GM20000 (cell line): Measurements from ENCODE around the gene GOLGA8B.
"Not testable (repeated sequence)": the region's sequence is repeated elsewhere in the genome, so short reads cannot be mapped to it uniquely, and the experiment has no call there.

Experiments
- DNase-seq: peaks from one replicate; pipeline ENCODE4 v3.0.0; 2012; ENCODE audit warnings: low spot score
- TF ChIP-seq, protein P1 (sequence below): IDR thresholded peaks from 2 replicates; pipeline ENCODE4 v1.5.1; 2012; ENCODE audit warnings: mild to moderate bottlenecking, control low read depth; ENCODE audit errors: extremely low read depth, missing control alignments

The GOLGA8B gene

DNA sequence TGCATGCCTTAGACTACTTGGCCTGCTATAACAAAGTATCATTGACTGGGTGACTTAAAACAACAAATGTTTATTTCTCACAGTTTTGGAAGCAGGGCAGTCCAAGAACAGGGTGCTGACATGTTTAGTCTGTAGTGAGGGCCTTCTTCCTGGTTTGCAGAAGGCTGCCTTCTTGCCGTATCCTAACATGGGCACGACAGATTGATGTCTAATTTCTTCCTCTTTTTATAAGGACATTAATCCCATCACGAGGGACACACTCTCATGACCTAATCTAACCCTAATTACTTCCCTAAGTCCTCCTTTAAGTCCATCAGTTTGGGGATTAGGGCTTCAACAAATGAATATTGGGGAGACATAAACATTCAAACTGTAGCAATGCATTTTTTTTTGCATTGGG is 10.9 kb upstream of the GOLGA8B start:
- TF ChIP-seq, protein P1, sequence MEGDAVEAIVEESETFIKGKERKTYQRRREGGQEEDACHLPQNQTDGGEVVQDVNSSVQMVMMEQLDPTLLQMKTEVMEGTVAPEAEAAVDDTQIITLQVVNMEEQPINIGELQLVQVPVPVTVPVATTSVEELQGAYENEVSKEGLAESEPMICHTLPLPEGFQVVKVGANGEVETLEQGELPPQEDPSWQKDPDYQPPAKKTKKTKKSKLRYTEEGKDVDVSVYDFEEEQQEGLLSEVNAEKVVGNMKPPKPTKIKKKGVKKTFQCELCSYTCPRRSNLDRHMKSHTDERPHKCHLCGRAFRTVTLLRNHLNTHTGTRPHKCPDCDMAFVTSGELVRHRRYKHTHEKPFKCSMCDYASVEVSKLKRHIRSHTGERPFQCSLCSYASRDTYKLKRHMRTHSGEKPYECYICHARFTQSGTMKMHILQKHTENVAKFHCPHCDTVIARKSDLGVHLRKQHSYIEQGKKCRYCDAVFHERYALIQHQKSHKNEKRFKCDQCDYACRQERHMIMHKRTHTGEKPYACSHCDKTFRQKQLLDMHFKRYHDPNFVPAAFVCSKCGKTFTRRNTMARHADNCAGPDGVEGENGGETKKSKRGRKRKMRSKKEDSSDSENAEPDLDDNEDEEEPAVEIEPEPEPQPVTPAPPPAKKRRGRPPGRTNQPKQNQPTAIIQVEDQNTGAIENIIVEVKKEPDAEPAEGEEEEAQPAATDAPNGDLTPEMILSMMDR, result no peak
- DNase-seq, result no peak

DNA sequence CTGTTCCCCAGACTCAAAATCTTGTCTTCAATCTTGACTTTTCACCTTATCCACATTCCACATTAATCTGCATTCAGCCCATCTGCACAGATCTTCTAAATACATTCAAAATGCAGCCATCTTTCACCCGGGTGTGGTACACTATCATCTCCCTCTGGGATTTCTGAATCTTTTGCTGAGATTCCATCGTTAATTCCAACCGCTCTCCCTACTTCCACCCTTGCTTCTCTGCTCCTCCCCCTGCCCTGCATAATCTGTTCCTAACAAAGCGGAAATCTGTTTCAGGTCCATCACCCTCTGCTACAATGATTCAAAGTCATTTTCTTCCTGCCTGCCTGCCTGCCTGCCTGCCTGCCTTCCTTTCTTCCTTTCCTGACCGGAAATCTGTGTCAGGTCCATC is 7.9 kb upstream of the GOLGA8B start:
- DNase-seq, result no peak
- TF ChIP-seq, protein P1, result no peak

DNA sequence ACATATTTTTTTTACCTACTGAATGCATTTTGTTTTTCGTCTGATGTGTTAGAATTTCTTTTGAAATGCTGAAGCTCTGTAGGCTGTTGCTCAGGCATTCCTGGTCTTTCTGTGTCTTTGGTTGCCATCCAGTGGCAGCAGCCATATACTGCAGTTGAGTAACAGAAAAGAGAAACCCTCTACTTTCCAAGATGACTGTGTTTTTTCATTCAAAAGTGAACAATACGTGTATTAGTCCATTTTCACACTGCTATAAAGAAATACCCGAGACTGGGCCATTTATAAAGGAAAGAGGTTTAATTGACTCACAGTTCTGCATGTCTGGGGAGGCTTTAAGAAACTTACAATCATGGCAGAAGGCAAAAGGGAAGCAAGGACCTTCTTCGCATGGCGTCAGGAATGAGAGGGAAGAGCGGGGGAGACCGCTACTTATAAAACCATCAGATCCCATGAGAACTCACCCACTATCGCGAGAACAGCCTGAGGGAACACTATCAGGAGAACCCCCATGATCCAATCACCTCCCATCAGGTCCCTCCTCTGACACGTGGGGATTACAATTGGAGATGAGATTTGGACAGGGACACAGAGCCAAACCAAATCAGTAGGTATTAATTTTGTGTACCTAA is 4.7 kb upstream of the GOLGA8B start:
- DNase-seq, result peak; percentile 62
- TF ChIP-seq, protein P1, result peak; percentile 78

DNA sequence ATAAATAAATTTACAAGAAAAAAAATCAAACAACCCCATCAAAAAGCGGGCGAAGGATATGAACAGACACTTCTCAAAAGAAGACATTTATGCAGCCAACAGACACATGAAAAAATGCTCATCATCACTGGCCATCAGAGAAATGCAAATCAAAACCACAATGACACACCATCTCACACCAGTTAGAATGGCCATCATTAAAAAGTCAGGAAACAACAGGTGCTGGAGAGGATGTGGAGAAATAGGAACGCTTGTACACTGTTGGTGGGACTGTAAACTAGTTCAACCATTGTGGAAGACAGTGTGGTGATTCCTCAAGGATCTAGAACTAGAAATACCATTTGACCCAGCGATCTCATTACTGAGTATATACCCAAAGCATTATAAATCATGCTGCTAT is 2.5 kb upstream of the GOLGA8B start:
- not testable (repeated sequence) for DNase-seq

DNA sequence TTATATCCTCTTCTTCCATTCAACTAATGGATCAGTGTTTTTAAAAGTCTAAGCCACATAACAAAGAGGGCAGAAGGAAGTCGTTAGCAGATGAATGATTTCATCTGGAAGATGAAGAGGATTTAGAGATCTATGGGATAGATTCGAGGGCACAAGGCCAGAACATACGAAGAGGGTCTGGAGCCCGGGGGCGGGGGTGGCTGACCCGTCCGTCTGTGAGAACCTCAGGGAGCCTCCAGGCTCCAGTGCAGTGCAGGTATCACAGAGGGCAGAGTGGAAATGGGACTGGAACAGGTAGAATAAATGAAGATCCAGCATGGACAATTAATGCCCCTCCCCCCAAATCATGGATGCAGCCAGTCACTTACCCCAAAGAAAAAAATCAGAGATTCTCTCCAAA is 1.5 kb upstream of the GOLGA8B start:
- TF ChIP-seq, protein P1, result no peak
- DNase-seq, result no peak

DNA sequence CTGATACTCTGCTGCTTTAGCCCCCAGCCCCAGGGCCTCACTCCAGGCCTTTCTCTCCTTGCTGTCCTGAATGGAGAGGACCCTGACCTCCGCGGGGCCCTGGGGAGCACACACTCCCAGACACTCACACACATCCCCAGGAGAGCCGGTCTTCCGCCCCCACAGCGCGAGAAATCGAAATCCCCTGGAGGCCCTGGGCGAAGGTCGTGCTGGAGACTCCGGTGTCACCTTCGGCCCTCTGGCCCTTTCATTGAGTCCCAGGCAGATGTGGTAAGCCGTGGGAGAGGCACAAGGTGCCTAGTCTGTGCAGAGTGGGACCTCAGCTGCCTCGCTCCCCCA is 848 bp upstream of the GOLGA8B start:
- TF ChIP-seq, protein P1, result no peak
- no peak for DNase-seq

DNA sequence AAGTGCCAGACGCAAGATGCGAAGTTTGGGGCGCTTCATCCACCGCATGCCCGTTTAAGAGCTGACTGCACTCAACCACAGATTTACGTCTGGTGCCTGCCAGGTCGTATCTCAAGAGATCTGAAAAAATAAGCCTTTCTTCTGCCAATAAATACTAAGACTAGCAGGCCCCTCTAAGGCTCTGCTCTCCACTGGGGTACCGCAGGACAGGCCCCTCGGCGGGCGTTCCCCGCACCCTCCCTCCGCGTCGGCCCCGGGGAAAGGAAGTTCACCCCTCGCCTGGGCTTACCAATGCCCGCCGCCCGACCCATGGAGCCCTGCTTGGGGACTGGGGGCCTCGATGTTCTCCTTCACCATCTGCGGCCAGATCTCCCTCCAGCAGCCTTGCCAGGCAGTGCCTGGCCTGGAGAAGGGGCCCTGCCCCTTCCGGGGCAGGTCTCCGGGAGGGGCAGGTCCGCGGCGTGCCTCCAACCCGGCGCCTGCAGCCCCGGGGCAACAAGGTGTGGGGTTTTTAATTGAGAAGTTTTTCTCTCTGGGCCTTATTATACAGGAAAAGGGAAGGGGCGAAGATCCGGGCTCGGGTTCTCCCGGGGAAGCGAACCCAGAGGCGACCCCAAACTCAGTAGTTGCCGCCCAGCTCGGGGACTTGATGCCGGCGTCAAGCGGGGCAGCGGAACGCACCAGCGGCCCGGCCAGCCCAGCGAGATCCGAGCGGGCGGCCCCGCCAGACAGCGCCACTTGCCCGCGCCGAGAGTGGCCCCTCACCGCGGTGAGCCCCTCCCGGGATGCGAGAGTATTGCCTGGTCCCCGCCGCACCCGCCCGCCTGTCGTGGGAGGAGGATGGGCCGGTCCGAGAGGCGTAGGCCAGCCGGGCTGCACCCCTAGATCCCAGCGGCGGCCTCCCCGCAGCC is 735 bp downstream of the GOLGA8B start:
- peak; percentile 78 for DNase-seq
- TF ChIP-seq, protein P1, result no peak

DNA sequence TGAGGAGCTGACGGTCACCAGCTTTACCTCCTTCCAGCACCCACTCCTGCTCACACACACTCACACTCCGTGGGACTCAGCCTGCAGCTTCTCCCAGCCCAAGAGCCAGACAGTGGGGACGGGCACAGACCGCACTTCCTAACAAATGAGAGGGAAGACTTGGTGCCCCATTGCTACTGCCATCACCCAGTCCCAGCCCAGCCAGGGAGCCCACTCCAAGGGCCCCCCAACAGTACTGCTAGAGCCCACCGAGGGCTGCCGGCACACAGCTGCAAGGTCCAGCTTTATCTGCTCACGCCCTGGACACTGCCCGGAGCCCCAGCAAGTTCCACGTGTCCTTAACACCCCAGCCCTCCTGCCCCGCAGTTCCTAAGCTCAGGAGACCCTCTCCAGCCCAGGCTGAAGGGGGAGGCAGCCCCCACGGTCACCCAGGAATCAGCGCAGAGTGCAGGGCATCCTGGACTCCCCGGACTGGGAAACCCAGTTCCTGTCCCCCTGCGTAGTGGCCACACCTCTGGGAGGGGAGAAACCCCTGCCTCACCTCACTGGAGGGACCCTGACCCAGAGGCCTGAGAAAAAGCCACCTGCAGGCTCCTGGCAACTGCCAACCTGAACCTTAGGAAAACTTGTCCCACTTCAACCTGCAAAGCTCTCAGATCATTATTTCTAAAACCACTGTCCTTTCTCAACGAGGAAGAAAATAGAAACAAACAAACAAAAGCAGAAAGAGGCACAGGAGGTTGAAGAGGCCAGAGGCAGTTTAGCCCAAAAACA is 1.6 kb downstream of the GOLGA8B start:
- not testable (repeated sequence) for DNase-seq
